Measurements from ENCODE around the gene C19orf12. TPM values are rescaled to one million over a fixed set of nuclear protein-coding genes. Genes with fewer than 3 reads are reported as not detected.

The C19orf12 gene
- total and polyA plus RNA-seq, 2 donors (not counting 3 experiments of a cell fraction or from before 2014, with no cell fraction given) = 20.4 to 22.9 TPM

- TF ChIP-seq GATA2 (IDR thresholded peaks at IDR 0.05; ENCODE audit: insufficient read depth, insufficient read length, low read depth, low read length) (no peak), POLR2A (IDR thresholded peaks at IDR 0.05; ENCODE audit: low read depth, low read length) (no peak), EZH2 (IDR thresholded peaks at IDR 0.05; ENCODE audit: borderline replicate concordance, low read depth, low read length, severe bottlenecking) (no peak), CTCF (IDR thresholded peaks at IDR 0.05; ENCODE audit: extremely low read depth in 1 of 2, insufficient read depth in 1 of 2, low read depth in 1 of 2, low read length in 2 of 2) (no peak), JUN (IDR thresholded peaks at IDR 0.05; ENCODE audit: borderline replicate concordance, insufficient read depth, insufficient read length, low read depth) (no peak), MYC (IDR thresholded peaks at IDR 0.05; ENCODE audit: low read depth, low read length) (no peak), MAX (IDR thresholded peaks at IDR 0.05; ENCODE audit: insufficient read depth, insufficient read length) (no peak), POLR2AphosphoS5 (IDR thresholded peaks at IDR 0.05; ENCODE audit: insufficient read depth, low read depth, low read length) (no peak), FOS (IDR thresholded peaks at IDR 0.05; ENCODE audit: borderline replicate concordance, insufficient read depth, low read length) (no peak)
- H3K9ac ChIP-seq (replicated peaks; ENCODE audit: extremely low read depth, insufficient read depth, low read length) = no peak overlapping the region
- no peak overlapping the region for H2AFZ ChIP-seq (ENCODE audit: low read depth, low read length)
- no peak overlapping the region for H3K27ac ChIP-seq (ENCODE audit: insufficient read depth, low read depth, low read length)
- H3K4me2 ChIP-seq (ENCODE audit: insufficient read depth, low read length) = no peak overlapping the region
- H3K79me2 ChIP-seq (ENCODE audit: control insufficient read depth, insufficient read depth, low read length) = no peaks in the 10 kb centered on the region
- POLR2A ChIA-PET = no interaction called here
- intact Hi-C loops (cut with micrococcal nuclease) = no loop called here
- no peak overlapping the region for H3K4me3 ChIP-seq (replicated peaks in 1 of 3; ENCODE audit: insufficient read depth in 1 of 3, low read depth in 1 of 3, low read length in 3 of 3)
- H3K27me3 ChIP-seq (ENCODE audit: control insufficient read depth in 2 of 2, insufficient read depth in 2 of 2, low read length in 2 of 2) = no peaks in the 10 kb centered on the region
- no peaks in the 10 kb centered on the region for H3K9me1 ChIP-seq (replicated peaks; ENCODE audit: control insufficient read depth, extremely low read depth, insufficient read depth, low read length)
- peaks cover 6% of the 10 kb centered on the region for H3K4me1 ChIP-seq (ENCODE audit: control insufficient read depth, extremely low read depth, insufficient read depth, low read length)
- FAIRE-seq = no peak
- CTCF ChIA-PET = interaction anchor here (1.5 kb wide), 1 partner anchor 11 kb away, joined by 7 read pairs; no protein-coding TSS in a partner anchor
- DNase-seq (ENCODE audit: low read depth, low spot score) = no peak
- H3K36me3 ChIP-seq (ENCODE audit: control insufficient read depth in 2 of 2, extremely low read depth in 1 of 2, insufficient read depth in 2 of 2, low read length in 2 of 2) = no peaks in the 10 kb centered on the region
- no peaks in the 10 kb centered on the region for H3K9me3 ChIP-seq (replicated peaks; ENCODE audit: control insufficient read depth, insufficient read depth, low read length)
- H4K20me1 ChIP-seq (replicated peaks; ENCODE audit: control insufficient read depth, extremely low read depth, insufficient read depth, low read length) = no peaks in the 10 kb centered on the region
- no TSS peak for BruUV-seq (replicated peaks)
- dilution Hi-C loops (cut with MboI; ENCODE audit: extremely low pct_ligation_motif_present, low sequenced_read_pairs) = no loop called here
These were observed 32.1 kb downstream of the C19orf12 start for GRCh38 chr19:29683009-29683408.
